Measurements from ENCODE around the gene ARHGEF17. TPM values are rescaled to one million over a fixed set of nuclear protein-coding genes. Genes with fewer than 3 reads are reported as not detected.

The ARHGEF17 gene
- total RNA-seq, 1 donor from 2014 or later: 104 TPM

DNA sequence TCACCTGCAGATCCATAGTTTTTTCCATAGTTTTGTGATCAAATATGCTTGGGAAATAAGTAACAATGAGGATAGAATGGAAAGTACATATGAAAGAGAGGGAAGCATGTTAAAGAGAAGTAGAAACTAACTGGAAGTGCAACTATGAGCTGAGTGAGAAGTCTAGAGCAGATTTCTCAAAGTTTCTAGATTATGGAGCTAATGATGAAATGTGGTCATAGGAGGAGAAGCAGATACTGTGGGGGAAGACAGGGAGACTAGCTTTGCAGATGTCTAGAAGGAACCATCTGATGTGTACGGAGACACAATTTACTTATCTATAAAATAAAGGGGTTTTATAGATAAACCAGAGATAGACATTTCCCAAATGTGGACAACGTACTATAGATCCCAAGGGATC is 105.2 kb downstream of the ARHGEF17 start:
- no peak overlapping the region for H3K4me3 Mint-ChIP-seq (ENCODE audit: unreplicated experiment)
- no peaks in the 10 kb centered on the region for H3K27me3 Mint-ChIP-seq (ENCODE audit: unreplicated experiment)
- H3K27ac Mint-ChIP-seq (ENCODE audit: unreplicated experiment): no peak overlapping the region
- DNase-seq (ENCODE audit: extremely low spot score, unreplicated experiment): no peak
- TF ChIP-seq, protein P1, sequence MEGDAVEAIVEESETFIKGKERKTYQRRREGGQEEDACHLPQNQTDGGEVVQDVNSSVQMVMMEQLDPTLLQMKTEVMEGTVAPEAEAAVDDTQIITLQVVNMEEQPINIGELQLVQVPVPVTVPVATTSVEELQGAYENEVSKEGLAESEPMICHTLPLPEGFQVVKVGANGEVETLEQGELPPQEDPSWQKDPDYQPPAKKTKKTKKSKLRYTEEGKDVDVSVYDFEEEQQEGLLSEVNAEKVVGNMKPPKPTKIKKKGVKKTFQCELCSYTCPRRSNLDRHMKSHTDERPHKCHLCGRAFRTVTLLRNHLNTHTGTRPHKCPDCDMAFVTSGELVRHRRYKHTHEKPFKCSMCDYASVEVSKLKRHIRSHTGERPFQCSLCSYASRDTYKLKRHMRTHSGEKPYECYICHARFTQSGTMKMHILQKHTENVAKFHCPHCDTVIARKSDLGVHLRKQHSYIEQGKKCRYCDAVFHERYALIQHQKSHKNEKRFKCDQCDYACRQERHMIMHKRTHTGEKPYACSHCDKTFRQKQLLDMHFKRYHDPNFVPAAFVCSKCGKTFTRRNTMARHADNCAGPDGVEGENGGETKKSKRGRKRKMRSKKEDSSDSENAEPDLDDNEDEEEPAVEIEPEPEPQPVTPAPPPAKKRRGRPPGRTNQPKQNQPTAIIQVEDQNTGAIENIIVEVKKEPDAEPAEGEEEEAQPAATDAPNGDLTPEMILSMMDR (IDR thresholded peaks at IDR 0.05): no peak
- peaks cover 26% of the 10 kb centered on the region for H3K36me3 Mint-ChIP-seq (ENCODE audit: unreplicated experiment)
- H3K9me3 Mint-ChIP-seq (ENCODE audit: unreplicated experiment): no peaks in the 10 kb centered on the region
- H3K4me1 Mint-ChIP-seq (ENCODE audit: unreplicated experiment): peaks cover 43% of the 10 kb centered on the region

DNA sequence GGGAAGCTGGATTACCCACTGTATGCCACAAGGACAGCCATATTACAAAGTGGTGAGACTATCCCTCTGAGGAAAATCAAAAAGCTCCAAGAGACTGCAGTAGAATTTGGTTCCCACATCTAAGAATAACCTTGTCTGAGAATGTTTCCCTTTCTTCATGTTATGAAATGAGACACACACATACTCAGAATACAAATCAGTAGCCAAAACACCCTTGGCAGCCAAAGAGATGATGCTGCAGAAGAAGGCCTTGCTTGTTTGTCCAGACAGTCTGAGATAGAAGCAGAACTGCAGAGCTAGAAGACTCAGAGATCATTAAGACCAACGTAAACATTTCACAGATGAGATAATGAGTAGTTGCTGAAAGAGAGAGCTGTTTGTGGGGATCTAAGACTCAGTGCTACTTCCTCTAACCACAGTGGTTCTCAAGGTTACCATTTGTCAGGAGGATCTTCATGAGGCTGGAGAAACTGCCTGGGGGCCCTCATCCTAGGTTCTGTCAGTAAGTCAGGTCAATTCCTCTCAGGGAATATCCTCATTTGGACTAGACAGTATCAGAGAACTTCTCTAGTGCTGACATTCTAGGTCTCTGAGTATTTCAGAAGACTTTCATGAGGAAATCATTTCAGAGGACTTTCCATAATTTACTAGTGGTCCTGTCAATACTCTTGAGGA is 107.0 kb downstream of the ARHGEF17 start:
- Mint-ChIP-seq H3K36me3 (ENCODE audit: unreplicated experiment) (peaks cover 25% of the 10 kb centered on the region), H3K4me3 (ENCODE audit: unreplicated experiment) (peak overlapping the region; percentile 6), H3K9me3 (ENCODE audit: unreplicated experiment) (no peaks in the 10 kb centered on the region), H3K27ac (ENCODE audit: unreplicated experiment) (peak overlapping the region; percentile 54), H3K27me3 (ENCODE audit: unreplicated experiment) (no peaks in the 10 kb centered on the region), H3K4me1 (ENCODE audit: unreplicated experiment) (peaks cover 43% of the 10 kb centered on the region)
- DNase-seq (ENCODE audit: extremely low spot score, unreplicated experiment): no peak
- TF ChIP-seq, protein P1 (IDR thresholded peaks at IDR 0.05): no peak

- Mint-ChIP-seq H3K9me3 (ENCODE audit: unreplicated experiment) (no peaks in the 10 kb centered on the region), H3K36me3 (ENCODE audit: unreplicated experiment) (peaks cover 22% of the 10 kb centered on the region), H3K4me1 (ENCODE audit: unreplicated experiment) (peaks cover 38% of the 10 kb centered on the region), H3K27me3 (ENCODE audit: unreplicated experiment) (no peaks in the 10 kb centered on the region), H3K27ac (ENCODE audit: unreplicated experiment) (peak overlapping the region; percentile 71), H3K4me3 (ENCODE audit: unreplicated experiment) (no peak overlapping the region)
- DNase-seq (ENCODE audit: extremely low spot score, unreplicated experiment): no peak
- TF ChIP-seq, protein P1 (IDR thresholded peaks at IDR 0.05): no peak
These were observed 108.0 kb downstream of the ARHGEF17 start for GRCh38 chr11:73415854-73416615.

- TF ChIP-seq, protein P1 (IDR thresholded peaks at IDR 0.05): no peak
- Mint-ChIP-seq H3K4me1 (ENCODE audit: unreplicated experiment) (peaks cover 35% of the 10 kb centered on the region), H3K9me3 (ENCODE audit: unreplicated experiment) (no peaks in the 10 kb centered on the region), H3K27me3 (ENCODE audit: unreplicated experiment) (no peaks in the 10 kb centered on the region), H3K36me3 (ENCODE audit: unreplicated experiment) (peaks cover 21% of the 10 kb centered on the region), H3K27ac (ENCODE audit: unreplicated experiment) (no peak overlapping the region), H3K4me3 (ENCODE audit: unreplicated experiment) (no peak overlapping the region)
- no peak for DNase-seq (ENCODE audit: extremely low spot score, unreplicated experiment)
These were observed 108.7 kb downstream of the ARHGEF17 start for GRCh38 chr11:73416786-73417185.

Other genes with a start within 250 kb of the ARHGEF17 start
- 39.0 and 39.4 TPM in 2 replicates for gene FCHSD2, start 166.0 kb upstream of the ARHGEF17 start, total RNA-seq
- gene P2RY2, start 90.0 kb upstream of the ARHGEF17 start, total RNA-seq: not detected in 2 replicates
- not detected in 2 replicates for gene P2RY6, start 35.9 kb upstream of the ARHGEF17 start, total RNA-seq
- 3.3 and 4.1 TPM in 2 replicates for gene RELT, start 68.1 kb downstream of the ARHGEF17 start, total RNA-seq